HCT116 (cell line): ENCODE results near the gene IGSF23.

ENCODE experiments used
- EGR1 ChIP-seq: IDR thresholded peaks from 2 replicates; pipeline ENCODE4 v1.6.1; 2012; ENCODE audit warnings: low read depth
- EZH2 ChIP-seq: fragments of 200-600 bp; sonication (generic); IDR thresholded peaks from 2 replicates; pipeline ENCODE4 v1.6.1; 2017; ENCODE audit warnings: antibody characterized with exemption, mixed run types
- EZH2phosphoT487 ChIP-seq: fragments of 200-600 bp; IDR thresholded peaks from 2 replicates; pipeline ENCODE4 v1.6.1; 2018; ENCODE audit warnings: antibody characterized with exemption, borderline replicate concordance
- POLR2A ChIP-seq: IDR thresholded peaks from 2 replicates; pipeline ENCODE4 v1.7.0; 2011; ENCODE audit warnings: borderline replicate concordance; ENCODE audit not compliant: insufficient read depth, insufficient read length; ENCODE audit errors: extremely low read depth
- POLR2AphosphoS5 ChIP-seq: IDR thresholded peaks from 2 replicates; pipeline ENCODE4 v1.6.1; 2011; ENCODE audit warnings: mild to moderate bottlenecking, low read depth, low read length, moderate library complexity
- SIN3A ChIP-seq: IDR thresholded peaks from 2 replicates; pipeline ENCODE4 v1.6.1; 2012; ENCODE audit warnings: low read depth
- SP1 ChIP-seq: IDR thresholded peaks from 2 replicates; pipeline ENCODE4 v1.6.1; 2012; ENCODE audit warnings: low read depth
- YY1 ChIP-seq: IDR thresholded peaks from 2 replicates; pipeline ENCODE4 v1.6.1; 2011; ENCODE audit warnings: low read length, low read depth, moderate library complexity, mild to moderate bottlenecking; ENCODE audit not compliant: insufficient replicate concordance; ENCODE audit errors: extremely low read depth
- ZNF274 ChIP-seq: fragments of 200-500 bp; sonication (Bioruptor generic); IDR thresholded peaks from 2 replicates; pipeline ENCODE4 v1.6.1; 2014; ENCODE audit warnings: mild to moderate bottlenecking, low read depth, low read length, inconsistent platforms
- TF ChIP-seq, protein P1 (sequence below), 3 experiments: fragments of 200-600 bp in 1 of 3; sonication (generic) in 1 of 3; IDR thresholded peaks in 2 of 3; conservative IDR thresholded peaks in 1 of 3; 2 replicates each; pipeline ENCODE4 v1.5.1; 2012 to 2017; ENCODE audit warnings: low read depth in 2 of 3, low read length in 2 of 3, antibody characterized with exemption in 1 of 3, borderline replicate concordance in 1 of 3, control low read depth in 1 of 3, mild to moderate bottlenecking in 1 of 3, mixed read lengths in 1 of 3, mixed run types in 1 of 3, moderate library complexity in 1 of 3; ENCODE audit not compliant: insufficient read depth in 1 of 3
- TF ChIP-seq, protein P2 (sequence below): IDR thresholded peaks from 2 replicates; pipeline ENCODE4 v1.6.1; 2012
- TF ChIP-seq, protein P3 (sequence below): IDR thresholded peaks from 2 replicates; pipeline ENCODE4 v1.6.1; 2012; ENCODE audit warnings: low read depth

DNA sequence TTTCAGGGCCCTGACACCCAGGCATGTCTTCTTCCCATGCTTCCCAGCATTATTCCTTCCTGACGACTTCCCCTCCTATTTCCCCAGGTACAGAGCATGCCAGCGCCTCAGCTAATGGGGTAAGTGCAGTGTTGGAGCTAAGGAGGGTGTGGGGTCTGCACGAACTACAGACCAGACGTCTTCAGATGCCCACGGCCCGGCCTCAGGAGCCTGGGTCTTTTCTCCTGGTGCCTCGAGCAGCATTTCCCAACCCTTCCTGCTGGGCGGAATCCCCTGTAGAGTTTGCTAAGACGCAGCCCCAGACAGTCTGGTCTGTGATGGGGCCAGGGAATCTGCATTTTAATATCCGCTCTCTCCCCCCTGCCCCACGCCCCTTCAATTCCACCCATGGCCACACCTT is 47.8 kb downstream of the IGSF23 start:
- TF ChIP-seq EZH2 (no peak), POLR2A (no peak), ZNF274 (no peak), SP1 (no peak), EZH2phosphoT487 (no peak), POLR2AphosphoS5 (no peak), EGR1 (no peak), YY1 (no peak), SIN3A (no peak)
- TF ChIP-seq, protein P1, sequence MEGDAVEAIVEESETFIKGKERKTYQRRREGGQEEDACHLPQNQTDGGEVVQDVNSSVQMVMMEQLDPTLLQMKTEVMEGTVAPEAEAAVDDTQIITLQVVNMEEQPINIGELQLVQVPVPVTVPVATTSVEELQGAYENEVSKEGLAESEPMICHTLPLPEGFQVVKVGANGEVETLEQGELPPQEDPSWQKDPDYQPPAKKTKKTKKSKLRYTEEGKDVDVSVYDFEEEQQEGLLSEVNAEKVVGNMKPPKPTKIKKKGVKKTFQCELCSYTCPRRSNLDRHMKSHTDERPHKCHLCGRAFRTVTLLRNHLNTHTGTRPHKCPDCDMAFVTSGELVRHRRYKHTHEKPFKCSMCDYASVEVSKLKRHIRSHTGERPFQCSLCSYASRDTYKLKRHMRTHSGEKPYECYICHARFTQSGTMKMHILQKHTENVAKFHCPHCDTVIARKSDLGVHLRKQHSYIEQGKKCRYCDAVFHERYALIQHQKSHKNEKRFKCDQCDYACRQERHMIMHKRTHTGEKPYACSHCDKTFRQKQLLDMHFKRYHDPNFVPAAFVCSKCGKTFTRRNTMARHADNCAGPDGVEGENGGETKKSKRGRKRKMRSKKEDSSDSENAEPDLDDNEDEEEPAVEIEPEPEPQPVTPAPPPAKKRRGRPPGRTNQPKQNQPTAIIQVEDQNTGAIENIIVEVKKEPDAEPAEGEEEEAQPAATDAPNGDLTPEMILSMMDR (IDR thresholded peaks at IDR 0.05 in 2 of 3, conservative IDR thresholded peaks at IDR 0.05 in 1 of 3; ENCODE audit: borderline replicate concordance in 1 of 3, insufficient read depth in 1 of 3, low read depth in 2 of 3, low read length in 2 of 3): no peak
- TF ChIP-seq, protein P2, sequence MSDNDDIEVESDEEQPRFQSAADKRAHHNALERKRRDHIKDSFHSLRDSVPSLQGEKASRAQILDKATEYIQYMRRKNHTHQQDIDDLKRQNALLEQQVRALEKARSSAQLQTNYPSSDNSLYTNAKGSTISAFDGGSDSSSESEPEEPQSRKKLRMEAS: no peak
- TF ChIP-seq, protein P3, sequence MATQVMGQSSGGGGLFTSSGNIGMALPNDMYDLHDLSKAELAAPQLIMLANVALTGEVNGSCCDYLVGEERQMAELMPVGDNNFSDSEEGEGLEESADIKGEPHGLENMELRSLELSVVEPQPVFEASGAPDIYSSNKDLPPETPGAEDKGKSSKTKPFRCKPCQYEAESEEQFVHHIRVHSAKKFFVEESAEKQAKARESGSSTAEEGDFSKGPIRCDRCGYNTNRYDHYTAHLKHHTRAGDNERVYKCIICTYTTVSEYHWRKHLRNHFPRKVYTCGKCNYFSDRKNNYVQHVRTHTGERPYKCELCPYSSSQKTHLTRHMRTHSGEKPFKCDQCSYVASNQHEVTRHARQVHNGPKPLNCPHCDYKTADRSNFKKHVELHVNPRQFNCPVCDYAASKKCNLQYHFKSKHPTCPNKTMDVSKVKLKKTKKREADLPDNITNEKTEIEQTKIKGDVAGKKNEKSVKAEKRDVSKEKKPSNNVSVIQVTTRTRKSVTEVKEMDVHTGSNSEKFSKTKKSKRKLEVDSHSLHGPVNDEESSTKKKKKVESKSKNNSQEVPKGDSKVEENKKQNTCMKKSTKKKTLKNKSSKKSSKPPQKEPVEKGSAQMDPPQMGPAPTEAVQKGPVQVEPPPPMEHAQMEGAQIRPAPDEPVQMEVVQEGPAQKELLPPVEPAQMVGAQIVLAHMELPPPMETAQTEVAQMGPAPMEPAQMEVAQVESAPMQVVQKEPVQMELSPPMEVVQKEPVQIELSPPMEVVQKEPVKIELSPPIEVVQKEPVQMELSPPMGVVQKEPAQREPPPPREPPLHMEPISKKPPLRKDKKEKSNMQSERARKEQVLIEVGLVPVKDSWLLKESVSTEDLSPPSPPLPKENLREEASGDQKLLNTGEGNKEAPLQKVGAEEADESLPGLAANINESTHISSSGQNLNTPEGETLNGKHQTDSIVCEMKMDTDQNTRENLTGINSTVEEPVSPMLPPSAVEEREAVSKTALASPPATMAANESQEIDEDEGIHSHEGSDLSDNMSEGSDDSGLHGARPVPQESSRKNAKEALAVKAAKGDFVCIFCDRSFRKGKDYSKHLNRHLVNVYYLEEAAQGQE: no peak
